ENCODE results near the gene PLAAT4. TPM values are rescaled to one million over a fixed set of nuclear protein-coding genes. Genes with fewer than 3 reads are reported as not detected.

Gene PLAAT4
- total RNA-seq, 4 donors from 2014 or later: 18.0 to 40.5 (median 35.9) TPM

DNA sequence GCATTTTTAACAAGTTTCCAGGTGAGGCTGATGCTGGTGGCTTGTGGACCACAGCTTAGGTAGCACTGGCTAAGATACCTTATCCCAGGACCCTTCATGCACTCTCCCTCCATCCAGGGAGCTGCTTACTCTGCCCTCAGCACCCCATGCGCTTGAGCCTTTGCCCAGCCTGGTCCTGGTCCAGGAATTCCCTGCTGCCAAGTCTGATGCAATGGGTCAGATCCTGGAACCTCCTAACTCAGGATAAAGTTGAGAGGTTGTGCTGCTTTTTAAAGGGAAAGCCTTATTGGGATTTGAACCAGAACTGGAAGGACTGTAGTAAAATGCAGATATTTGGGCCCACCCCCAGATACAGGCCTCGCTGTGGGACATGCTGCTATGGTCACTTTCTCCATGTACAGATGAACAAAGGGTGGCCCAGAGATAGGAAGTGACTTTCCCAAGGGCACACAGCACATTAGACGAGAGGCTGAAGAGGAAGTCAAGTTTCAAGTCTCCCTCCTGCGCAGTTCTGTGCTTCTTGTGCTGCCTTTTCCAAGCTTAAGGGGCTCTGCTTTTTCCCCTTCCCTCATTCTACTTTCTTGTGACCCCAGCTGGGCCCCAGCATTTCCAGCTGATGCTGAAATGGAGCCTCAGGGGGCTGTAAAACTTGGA lies 31.5 kb upstream of the PLAAT4 start:
- TF ChIP-seq POLR2AphosphoS5 (IDR thresholded peaks at IDR 0.05) (peak; percentile 57), EP300 (IDR thresholded peaks at IDR 0.05) (no peak)
- 63 to 67% methylated on average over 2 of the region's 4 CpGs for WGBS, 2 donors (ENCODE audit: low coverage in 1 of 2)

DNA sequence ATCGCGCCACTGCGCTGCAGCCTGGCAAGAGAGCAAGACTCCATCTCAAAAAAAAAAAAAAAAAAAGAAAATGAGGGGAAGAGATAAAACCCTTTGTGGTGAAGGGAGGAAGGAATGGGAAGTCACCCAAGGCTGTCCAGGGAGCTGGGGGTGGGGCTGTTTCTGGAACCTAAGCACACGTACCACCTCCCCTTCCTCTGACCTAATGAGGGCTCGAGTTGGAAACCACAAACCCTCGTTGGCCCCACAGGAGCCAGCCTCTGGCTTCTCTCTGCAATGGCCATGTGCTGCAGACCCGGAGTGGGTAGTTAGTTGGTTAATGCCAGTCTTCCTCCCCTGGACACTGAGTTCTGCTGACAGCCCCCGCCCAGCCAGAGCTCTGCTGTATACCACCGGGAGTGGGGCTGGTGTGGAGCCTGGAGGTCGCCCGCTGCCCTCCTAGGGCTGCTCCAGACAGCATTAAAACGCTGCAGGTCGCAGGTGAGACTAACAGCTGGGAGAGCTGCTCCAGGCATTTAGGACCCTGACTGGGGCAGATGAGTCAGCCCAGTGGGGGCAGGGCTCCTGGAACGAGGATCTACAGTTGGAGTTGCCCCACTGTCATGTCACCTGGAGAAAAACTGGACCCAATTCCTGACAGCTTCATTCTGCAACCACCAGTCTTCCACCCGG lies 30.6 kb upstream of the PLAAT4 start, which contains the start of gene LGALS12:
Gene LGALS12, plus strand, starts transcription at position 228 of the 672 bp plus-strand sequence. Its CDS starts 375 bp downstream, at position 603.
- no peak within 1 kb of the TSS for H3K4me3 ChIP-seq
- no peaks in the 10 kb centered on the region for H3K36me3 ChIP-seq
- 55 to 67% methylated on average over 1 to 6 of the region's 15 CpGs for WGBS, 2 donors (ENCODE audit: low coverage in 1 of 2)
- TF ChIP-seq POLR2A (IDR thresholded peaks at IDR 0.05) (no peak), EP300 (IDR thresholded peaks at IDR 0.05) (no peak), POLR2AphosphoS5 (IDR thresholded peaks at IDR 0.05) (no peak)
- TF ChIP-seq, protein P1, sequence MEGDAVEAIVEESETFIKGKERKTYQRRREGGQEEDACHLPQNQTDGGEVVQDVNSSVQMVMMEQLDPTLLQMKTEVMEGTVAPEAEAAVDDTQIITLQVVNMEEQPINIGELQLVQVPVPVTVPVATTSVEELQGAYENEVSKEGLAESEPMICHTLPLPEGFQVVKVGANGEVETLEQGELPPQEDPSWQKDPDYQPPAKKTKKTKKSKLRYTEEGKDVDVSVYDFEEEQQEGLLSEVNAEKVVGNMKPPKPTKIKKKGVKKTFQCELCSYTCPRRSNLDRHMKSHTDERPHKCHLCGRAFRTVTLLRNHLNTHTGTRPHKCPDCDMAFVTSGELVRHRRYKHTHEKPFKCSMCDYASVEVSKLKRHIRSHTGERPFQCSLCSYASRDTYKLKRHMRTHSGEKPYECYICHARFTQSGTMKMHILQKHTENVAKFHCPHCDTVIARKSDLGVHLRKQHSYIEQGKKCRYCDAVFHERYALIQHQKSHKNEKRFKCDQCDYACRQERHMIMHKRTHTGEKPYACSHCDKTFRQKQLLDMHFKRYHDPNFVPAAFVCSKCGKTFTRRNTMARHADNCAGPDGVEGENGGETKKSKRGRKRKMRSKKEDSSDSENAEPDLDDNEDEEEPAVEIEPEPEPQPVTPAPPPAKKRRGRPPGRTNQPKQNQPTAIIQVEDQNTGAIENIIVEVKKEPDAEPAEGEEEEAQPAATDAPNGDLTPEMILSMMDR (IDR thresholded peaks at IDR 0.05): no peak
- ATAC-seq: no peak
- H3K9me3 ChIP-seq: no peaks in the 10 kb centered on the region
- H3K4me1 ChIP-seq: peaks cover 0 to 29% (median 9%) of the 10 kb centered on the region in 3 donors
- no peak within 1 kb of the TSS for H3K27ac ChIP-seq
- no peaks in the 10 kb centered on the region for H3K27me3 ChIP-seq

More for the DNA sequence above, 31.5 kb upstream of the PLAAT4 start:
- Histone ChIP-seq H3K27me3 (no peaks in the 10 kb centered on the region), H3K27ac (no peak overlapping the region), H3K36me3 (no peaks in the 10 kb centered on the region), H3K4me3 (no peak overlapping the region), H3K9me3 (peaks cover 0 to 8% (median 0%) of the 10 kb centered on the region in 3 donors), H3K4me1 (peaks cover 0 to 19% (median 2%) of the 10 kb centered on the region in 3 donors)
- no peak for ATAC-seq

DNA sequence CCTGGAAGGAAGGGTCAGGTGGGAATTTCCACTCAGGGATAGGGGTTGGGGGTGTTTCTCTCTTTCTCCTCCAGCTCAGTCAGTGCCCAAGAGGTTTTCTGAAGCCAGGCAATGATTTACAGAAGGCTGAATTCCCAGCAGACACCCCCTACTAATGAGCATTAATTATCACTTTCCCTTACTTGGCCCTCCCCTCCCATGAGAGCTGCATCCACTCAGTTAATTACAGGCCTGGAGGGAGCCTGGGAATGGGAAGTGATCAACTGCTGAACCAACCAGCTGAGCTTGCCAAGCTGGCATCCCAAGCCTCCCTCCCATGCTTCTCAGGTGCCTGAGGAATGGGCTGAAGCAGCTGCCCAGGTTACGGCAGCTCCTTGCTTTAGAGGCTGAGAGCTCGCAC lies 29.7 kb upstream of the PLAAT4 start:
- H3K27me3 ChIP-seq: no peaks in the 10 kb centered on the region
- H3K36me3 ChIP-seq: no peaks in the 10 kb centered on the region
- no peaks in the 10 kb centered on the region for H3K9me3 ChIP-seq
- no peak overlapping the region for H3K4me3 ChIP-seq
- peaks cover 0 to 31% (median 9%) of the 10 kb centered on the region in 3 donors for H3K4me1 ChIP-seq
- no peak overlapping the region for H3K27ac ChIP-seq
- TF ChIP-seq EP300 (IDR thresholded peaks at IDR 0.05) (no peak), POLR2AphosphoS5 (IDR thresholded peaks at IDR 0.05) (no peak), POLR2A (IDR thresholded peaks at IDR 0.05) (no peak)
- TF ChIP-seq, protein P1 (IDR thresholded peaks at IDR 0.05): no peak
- no peak for ATAC-seq
- no CpG with 5 or more reads among the region's 2 CpGs for WGBS, 2 donors (ENCODE audit: low coverage in 1 of 2)

DNA sequence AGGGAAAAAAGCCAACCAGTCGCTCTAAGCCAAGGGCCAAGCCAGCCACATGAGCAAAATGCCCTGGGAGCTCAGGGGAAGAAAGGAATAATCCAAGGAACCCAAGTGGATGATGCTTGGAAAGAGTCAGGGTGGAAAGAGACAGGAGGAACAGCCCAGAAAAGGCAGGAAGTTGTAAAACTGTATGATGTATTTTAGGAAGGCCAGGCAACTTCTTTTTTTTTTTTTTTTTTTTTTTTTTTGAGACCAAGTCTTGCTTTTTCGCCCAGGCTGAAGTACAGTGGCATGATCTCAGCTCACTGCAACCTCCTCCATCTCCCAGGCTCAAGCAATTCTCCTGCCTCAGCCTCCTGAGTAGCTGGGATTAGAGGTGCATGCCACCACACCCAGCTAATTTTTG lies 29.1 kb upstream of the PLAAT4 start:
- Histone ChIP-seq H3K4me3 (no peak overlapping the region), H3K36me3 (no peaks in the 10 kb centered on the region), H3K27me3 (no peaks in the 10 kb centered on the region), H3K27ac (no peak overlapping the region), H3K4me1 (peaks cover 0 to 31% (median 9%) of the 10 kb centered on the region in 3 donors), H3K9me3 (no peaks in the 10 kb centered on the region)
- WGBS, 2 donors (ENCODE audit: low coverage in 1 of 2): 89 to 90% methylated on average over 1 to 2 of the region's 2 CpGs
- TF ChIP-seq EP300 (IDR thresholded peaks at IDR 0.05) (no peak), POLR2AphosphoS5 (IDR thresholded peaks at IDR 0.05) (no peak), POLR2A (IDR thresholded peaks at IDR 0.05) (no peak)
- TF ChIP-seq, protein P1 (IDR thresholded peaks at IDR 0.05): no peak
- ATAC-seq: no peak

DNA sequence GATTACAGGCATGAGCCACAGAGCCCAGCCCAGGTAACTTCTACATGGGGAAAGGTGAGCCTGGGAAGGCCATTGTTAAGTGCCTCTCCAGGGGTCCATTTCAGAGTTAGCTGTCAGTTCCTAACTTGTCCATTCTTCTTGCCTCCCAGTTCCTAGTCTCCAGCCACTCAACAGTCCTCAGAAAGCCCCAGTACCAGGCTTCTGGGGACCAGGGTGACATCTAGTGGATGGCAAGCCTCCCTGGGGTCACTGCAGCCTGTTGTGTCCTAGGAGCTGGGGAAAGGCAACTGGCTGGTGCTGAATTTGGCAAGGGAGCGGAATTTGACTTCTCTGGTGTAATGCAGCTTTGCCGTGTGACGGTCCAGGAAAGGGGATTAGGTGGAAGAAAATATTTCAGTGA lies 28.6 kb upstream of the PLAAT4 start:
- TF ChIP-seq, protein P1 (IDR thresholded peaks at IDR 0.05): peak in 2 of 4 experiments; percentile 9 to 40
- TF ChIP-seq POLR2A (IDR thresholded peaks at IDR 0.05): no peak
- H3K36me3 ChIP-seq: no peaks in the 10 kb centered on the region
- H3K9me3 ChIP-seq: no peaks in the 10 kb centered on the region
- no peak overlapping the region for H3K27ac ChIP-seq
- no peak for ATAC-seq
- 89 to 95% methylated on average over 3 of the region's 3 CpGs for WGBS, 2 donors (ENCODE audit: low coverage in 1 of 2)
- H3K4me1 ChIP-seq: peaks cover 0 to 31% (median 9%) of the 10 kb centered on the region in 3 donors
- H3K4me3 ChIP-seq: no peak overlapping the region
- no peaks in the 10 kb centered on the region for H3K27me3 ChIP-seq

Measured in gastroesophageal sphincter (tissue), 4 donors.